ENCODE data around the gene PRSS38. TPM values are rescaled to one million over a fixed set of nuclear protein-coding genes. Genes with fewer than 3 reads are reported as not detected.

Gene PRSS38
- total RNA-seq, 1 donor from 2014 or later, result not detected

DNA sequence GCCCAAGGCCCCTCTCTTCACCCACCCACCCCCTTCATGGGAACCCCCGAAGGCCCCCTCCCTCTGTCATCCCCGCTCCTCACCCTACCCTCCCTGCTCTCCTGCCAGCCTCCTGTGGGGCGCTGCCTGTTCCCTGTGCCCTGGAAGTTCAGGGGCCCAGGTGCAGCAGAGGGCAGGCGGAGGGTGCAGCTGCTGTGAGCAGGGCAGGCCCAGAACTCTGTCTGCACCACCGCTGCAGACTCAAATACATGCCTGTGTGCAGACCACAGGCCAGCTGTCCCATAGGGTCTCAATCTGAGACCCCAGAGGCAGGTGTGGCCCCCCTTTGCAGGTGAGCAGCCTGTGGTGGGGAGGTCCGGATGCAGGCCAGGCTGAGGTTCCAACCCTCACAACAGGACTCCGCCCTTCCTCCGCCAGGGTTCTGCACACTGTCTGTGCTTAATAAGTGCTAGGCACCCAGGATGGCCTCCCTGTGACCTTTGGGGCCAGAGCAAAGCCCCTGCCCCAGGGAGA, 69.7 kb downstream of the PRSS38 start:
- no peak for DNase-seq (ENCODE audit: low read depth)

DNA sequence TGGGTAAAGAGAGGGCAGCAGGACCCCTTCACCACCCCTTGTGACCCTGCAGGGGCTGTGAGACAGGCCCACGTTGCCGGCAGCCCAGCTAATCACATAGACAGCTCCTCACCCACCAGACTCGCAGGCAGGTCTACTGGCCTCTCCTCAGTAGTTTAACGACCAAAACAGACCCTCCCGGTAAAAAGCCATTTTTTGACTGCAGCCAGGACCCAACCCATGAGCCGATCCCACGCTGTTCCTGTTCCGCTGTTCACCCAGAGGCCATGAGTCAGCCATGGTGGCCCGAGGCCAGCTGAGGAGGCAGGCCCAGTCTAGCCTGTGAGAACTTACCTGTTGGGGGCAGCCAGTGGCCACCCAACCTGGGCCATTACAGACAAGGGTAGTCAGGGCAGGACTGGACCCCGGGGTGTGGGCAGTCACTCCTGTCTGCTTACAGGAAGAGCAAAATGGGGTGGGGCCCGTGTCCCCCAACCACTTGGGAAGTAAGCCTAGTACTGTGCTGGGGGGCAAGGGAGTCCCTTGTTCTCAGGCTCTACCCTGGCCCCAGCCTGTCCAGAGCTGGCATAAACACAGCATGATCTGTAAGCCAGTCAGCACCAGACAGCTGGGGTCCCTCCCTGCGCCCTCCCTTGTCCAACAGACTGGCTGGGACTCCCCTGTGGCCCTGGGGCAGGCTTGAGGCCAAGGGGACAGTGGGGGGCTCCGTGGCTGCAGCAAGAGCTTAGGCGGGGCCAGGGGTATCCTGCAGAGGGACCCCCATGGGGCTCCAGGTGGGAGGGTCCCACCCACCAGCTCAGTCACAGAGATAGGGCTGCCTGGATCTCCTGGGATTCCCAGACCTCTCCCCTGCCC, 70.4 kb downstream of the PRSS38 start:
- peak; percentile 25 for DNase-seq (ENCODE audit: low read depth)

DNA sequence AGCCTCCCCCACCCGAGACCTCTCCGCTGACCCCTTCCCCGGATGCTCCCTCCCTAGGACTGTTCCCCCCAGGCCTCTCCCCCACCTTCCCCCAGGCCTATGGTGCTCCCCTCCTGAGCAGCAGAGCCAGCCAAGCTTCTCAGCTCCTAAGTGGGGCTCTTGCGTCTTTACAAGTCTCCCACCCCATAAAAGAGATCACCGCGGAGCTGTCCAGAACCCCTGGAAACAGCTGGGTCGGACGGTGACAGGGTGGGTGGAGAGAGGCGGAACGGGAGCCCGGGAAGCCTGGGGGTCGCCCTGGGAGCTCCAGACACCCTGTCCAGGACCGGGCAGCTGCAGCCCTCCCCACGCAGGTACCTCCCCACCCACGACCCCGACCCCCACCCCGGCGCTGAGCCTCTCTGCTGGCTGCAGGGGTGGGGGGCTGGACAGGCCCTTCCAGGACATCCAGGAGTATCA, 71.1 kb downstream of the PRSS38 start:
- DNase-seq (ENCODE audit: low read depth), result no peak

DNA sequence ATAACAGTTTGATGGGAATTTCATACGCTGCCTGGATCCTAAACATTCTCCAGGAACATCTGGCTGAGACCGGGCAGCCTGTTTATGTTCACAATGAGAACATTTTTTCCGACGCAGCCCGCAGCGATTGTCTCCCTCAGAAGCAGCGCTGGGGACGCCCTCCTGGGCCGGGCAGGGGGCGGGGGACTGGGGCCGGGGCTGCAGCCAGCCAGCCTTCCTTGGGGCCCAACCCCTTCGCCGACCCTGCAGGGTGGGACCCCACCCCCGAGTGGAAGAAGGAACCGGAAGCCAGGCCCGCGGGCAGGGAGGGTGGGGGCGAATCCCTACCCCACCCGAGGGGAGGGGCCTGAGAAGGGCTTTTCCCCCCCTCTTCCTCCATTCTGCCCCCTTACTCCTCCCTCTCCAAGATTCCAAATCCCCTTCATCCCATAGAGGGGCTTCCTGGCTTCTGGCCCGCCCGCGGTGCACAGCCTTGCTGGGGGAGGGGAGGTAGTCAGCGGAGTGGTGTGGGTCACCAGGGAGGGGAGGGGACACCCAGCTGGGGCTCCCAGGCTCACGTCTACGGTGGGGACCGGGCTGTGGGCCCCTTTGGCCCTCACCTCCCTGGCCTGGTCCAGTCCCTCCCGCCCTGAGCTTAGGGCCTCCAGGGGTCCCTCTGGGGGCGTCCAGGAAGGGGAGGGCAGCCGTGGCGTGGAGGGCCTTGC, 71.7 kb downstream of the PRSS38 start:
- no peak for DNase-seq (ENCODE audit: low read depth)

DNA sequence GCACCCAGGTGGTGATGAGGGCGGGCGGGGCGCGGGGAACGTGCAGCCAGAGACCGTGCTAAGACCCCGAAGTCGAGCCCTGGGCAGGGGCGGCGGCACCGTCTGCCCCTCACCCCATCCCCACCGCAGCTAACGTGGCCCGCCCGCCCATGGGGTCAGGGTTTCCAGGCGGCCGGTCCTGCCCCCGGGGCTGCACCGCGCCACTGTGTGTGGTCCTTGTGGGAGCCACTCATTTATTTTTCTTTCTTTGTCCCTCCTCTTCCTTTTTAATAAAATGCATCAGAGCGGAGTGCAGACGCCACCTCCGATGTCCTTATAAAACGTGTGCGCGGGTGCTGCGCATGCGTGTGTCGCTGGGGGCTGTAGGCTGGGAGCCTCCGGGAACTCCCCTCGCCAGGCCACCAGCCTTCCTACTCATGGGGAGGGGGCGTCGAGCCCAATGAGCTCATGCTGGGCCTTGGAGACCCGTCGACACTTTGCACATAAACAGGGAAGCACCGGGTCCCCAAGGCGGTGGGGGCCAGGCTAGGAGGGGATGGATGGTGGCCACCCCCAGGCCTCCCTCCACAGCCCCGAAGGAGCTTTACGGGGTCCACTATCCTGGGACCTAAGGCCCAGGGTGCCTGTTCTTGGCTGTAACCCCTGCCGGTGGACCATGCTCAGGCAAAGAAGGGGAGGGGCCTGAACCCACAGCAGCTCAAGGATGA, 72.4 kb downstream of the PRSS38 start:
- DNase-seq (ENCODE audit: low read depth), result no peak

DNA sequence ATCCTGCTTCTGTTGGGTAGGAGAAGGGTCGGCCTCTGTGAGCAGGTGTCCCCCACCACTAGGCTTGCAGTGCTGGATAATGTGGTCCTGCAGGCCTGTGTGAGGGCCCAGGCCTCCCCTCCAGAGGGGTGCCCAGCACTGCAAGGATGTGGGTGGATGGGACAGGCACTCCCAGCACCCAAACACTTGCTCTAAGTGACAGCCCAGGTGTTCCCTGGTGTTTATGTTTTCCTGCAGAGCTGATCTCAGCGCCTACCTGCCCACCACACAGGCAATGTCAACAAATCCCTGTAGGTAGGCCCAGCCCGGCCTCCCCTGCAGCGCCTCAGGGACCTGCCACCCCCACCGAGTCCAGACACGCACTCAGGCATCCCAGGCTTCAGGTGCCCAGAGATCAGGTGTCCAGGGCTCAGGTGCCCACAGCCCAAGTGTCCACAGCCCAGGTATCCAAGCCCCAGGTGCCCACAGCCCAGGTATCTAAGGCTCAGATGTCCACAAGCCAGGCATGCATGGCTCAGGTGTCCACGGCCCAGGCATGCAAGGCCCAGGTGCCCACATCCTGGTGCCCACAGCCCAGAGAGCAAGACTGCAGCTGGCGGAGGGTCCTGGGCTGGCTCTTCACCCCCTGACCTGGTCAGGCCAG, 73.0 kb downstream of the PRSS38 start:
- DNase-seq (ENCODE audit: low read depth), result no peak

DNA sequence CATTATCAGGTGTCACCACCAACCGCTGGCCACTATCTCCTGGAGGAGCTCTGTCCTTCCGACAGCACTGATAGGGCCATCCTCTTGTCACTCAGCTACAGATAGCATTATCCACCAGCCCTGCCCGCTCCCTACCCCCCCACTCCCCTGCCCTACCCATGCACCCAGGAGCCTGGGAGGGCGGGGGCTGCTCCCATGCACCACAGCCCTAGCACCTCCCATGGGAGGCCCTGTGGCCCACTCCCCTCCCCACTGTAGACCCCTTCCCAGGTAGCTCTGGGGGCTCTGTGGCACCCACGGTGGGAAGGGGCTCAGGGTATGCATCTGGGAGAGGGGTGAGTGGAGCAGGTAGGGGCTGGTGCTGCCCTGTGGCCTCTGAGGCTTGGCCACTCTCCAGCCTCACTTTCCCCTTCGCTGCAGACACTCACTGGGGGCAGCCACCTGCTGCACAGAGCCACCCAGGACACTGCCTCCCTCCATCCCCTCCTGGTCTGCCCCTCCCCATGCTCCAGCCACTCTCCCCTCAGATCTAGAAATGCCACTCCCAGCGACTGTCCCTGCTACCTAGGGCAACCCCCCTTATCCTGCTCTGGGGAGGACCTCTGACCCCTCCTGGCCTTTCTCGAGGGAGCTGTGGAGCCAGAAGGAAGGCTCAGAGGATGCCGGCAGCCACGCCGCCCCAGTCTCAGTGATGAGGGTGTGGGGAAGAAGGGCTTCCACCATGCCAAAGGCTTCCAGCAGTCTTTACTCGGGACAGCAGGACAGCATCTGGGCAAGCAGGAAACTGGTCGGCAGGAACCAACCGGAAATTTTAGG, 73.8 kb downstream of the PRSS38 start:
- DNase-seq (ENCODE audit: low read depth), result no peak

DNA sequence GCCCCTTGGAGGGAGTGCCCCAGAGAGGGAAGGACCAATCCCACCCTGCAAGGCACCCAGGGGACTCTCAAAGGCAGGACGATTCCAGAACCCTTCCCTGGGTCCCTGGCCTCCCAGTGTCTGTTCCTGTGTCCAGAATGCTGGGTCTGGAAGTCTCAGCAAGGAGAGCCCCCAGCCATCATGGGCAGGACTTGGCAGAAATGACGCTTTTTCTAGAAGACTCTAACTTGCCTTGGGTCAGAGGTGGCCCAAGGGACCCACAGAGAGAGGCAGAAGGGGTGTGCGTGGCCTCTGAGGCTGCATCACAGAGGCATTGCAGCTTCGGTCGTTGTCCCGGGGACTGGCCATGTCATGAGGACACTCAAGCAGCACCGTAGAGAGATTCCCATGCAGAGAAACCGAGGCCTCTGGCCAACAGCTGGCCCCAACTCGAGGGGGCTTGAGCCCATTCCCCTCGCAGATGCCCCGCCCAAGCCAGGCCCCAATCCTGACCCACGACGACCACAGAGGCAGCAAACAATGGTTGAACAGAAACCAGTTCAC, 74.5 kb downstream of the PRSS38 start:
- DNase-seq (ENCODE audit: low read depth), result no peak

DNA sequence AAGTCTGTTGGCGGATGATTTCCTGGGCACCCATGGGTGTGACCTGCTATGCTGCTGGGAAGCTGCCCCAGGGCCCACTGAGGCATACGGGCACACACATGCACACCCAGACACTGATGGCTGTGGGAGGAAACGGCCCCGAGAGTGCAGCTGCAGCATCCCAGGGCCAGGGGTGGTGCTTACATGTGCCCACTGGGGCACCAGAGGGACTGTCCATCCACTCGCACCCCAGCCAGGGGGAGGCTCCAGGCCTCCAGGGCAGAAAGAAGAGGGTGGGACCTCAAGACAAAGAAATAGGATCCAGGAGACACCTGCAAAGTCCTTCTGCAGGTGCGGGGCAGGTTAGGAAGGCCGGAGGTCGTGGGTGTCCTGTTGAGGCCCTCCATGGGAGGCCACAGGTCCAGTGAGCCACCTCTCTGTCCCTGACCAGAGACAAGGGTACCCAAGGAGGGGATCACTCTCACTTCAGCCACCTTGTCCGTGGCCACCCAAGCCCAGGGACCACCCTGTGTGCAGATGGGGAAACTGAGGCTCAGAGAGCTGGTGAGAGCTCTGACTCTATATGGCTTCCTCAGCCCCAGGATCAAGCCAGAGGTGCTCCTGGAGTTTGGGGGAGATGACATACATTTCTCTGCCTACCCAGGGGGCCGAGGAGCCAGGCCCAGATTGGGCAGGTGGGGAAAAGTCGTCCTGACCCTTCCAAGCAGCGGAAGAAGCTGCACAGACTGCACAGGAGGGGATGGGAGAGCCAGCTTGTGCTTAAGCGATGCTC, 75.2 kb downstream of the PRSS38 start:
- DNase-seq (ENCODE audit: low read depth), result no peak

DNA sequence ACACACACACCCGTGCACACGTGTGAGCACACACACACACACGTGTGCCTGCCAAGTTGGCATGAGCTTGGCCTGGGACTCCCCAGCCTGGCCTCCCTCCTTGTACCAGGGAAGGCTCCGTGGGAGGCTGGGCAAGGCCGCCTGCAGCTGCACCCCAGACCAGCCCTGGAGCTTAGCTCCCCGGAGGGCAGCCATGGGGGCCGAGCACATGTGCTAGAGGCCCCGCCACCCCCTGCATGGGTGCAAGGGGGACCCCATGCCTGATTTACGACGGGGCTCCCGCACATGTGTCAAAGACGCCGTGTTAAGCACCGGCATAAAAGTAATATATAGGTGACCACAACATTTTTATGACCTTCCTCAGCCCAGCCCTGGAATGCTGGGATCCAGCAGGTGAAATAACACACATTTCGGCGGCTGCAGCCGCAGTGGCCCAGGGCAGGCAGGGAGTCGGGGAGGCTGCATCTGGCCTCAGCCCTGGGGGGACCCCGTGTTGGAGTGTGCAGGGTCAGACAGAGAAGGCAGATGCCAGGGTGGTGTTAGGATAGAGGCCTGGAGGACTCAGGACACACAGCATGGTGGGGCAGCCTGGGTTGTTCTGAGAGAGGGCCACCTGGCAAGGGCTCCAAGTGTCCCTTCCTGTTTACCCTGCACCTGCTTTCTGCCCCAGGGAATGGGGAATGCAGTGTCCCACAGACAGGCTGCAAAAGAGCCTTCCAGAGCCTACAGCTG, 75.9 kb downstream of the PRSS38 start:
- no peak for DNase-seq (ENCODE audit: low read depth)

DNA sequence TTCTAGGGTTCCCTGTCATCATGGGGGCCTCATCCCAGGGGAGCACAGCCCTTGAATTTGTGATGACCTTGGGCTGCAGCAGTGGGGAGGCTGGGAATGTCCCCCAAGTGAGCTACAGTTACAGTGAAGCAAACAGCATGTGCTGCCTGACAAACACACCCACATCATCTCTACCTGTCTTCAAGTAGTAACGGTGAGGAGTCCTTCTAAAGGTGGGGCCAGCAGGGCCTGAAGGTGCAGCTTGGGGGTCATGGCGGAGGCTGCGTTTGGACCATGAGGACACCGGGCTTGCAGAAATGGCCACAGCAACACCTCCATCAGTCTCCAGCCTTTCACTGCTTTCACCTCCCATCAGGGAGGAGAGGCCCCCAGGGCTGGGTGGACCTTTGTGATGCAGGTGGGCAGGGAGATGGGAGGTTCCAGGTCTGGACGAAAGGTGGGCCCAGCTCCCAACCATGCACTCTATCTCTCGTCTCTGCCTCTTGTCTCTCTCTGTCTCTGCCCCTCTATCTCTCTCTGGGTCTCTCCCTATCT, 76.5 kb downstream of the PRSS38 start:
- no peak for DNase-seq (ENCODE audit: low read depth)

DNA sequence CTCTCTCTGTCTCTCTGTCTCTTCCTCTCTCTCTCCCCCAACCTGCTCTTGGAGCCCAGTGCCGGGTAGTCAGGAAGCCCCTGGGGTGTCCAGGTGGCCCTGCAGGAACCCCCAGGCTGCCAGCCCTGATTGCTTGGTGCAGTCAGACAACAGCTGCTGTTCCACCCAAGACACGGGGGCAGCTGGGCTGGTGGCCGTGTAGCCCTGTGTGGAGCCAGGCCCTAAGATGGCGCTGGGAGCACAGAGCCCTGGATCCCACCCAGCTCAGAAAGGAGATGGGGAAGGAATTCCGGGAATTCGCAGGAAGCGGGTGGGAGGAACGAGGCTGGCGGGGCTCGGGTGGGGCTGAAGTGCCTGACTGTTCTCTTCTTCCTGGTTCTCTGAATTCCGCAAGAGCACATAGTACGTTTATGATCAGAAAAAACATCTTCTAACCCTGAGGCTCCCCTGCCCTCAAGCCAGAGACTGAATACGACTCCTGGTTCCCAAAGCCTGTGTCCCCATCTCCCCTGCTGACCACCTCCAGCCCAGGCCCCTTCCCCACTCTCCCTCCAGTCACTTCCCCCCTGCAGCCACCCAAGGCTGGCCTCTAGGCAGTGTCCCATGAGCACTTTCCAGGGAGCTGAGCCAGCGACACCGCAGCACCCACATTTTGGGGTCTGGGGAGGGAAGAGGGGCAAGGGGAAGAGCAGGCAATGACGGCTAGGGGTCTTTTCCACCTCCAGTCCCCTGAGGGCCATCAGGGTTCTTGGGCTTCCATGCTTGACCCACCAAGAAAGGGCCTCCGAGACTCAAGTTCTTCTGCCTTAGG, 77.2 kb downstream of the PRSS38 start:
- DNase-seq (ENCODE audit: low read depth), result no peak

DNA sequence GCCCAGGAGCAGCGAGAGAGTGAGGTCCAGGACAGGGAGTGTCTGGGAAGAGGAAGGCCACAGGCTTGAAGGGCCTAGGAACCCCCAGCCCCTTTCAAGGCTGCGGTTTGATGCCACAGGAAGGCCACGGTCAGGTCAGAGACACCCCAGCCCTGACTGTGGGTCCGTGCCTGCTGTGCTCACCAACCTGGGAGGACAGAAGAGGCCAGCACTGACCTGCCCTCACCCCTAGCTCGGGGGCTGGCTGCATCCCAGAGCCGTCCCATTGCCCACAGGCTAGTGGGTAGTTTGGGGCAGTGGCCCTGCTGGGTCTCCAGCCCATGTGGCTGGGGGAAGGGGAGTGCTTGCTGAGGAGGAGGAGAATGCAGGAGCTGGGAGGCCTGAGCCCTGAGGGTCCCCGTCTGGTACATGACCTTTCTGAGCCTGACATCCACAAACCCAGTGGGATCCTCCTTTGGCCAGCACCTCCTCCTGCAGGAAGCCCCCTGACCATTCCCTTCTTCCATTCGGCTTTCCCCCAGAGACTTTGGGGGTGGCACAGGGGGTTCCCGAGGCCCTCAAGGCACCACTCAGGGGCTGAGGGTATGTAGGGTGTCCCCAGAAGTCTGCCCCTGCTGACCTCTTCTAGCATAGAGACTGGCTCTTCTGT, 77.9 kb downstream of the PRSS38 start:
- no peak for DNase-seq (ENCODE audit: low read depth)

DNA sequence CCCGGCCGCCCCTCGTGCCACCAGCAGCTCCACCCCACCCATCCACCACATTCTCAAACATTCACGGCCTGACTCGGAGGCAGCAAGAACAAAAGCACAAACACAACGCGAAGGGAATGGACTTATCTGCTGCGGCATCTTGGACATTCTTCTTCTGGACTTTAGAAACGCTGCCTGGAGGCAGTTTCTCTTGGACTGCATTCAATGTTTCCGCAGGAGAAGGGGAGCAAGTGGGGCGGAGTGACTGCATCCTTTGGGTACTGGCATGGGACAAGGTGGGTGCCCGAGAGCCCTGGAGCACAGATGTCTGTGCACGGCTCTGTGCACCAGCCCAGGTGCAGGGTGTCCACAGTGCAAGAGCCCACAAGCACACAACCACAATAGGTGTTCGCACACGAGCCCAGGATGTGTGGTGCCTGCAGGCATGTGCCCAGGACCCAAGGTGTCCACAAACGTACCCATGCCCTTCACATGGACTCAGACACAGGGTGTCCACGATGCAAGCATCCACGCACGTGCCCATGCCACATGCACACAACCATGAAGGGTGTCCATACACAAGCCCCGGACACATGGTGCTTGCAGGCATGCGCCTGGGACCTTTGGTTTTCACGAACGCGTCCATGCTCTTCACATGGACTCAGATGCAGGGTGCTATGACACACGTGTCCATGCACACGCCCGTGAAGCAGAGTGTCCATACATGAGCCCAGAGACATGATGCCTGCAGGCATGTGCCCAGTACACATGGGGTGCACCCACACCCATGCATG, 78.7 kb downstream of the PRSS38 start:
- DNase-seq (ENCODE audit: low read depth), result no peak

DNA sequence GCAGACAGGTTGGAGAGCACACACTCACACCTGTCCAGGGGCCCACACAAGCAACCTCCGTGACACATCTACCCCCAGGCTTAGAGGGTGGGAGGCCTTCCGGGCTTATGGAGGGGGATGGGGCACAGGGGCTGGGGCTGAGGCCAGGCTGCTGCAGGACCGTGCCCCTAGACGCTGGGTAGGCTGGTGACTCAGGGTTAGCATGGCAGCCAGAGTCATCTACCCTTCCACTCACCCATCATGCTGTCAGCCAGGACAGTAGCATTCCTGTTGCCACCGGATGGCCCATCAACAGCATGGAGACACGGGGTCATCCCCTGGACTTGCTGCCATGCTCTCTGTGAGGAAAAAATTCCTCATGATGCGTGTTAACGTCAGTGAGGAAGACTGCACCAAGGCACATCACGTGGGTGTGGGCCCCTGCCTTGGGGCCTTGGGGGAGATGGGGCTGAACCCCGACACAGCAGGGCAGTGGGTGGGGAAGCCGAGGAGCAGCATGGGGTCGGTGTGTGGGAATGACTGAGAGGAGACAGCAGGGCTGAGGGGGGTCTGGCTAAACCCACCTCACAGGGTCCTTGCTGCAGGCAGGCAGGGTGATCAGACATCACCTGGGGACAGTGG, 79.5 kb downstream of the PRSS38 start:
- no peak for DNase-seq (ENCODE audit: low read depth)
